ENCODE measurements around the gene WDR4.
"Not testable (repeated sequence)": the region's sequence is repeated elsewhere in the genome, so short reads cannot be mapped to it uniquely, and the experiment has no call there.

The WDR4 gene

DNA sequence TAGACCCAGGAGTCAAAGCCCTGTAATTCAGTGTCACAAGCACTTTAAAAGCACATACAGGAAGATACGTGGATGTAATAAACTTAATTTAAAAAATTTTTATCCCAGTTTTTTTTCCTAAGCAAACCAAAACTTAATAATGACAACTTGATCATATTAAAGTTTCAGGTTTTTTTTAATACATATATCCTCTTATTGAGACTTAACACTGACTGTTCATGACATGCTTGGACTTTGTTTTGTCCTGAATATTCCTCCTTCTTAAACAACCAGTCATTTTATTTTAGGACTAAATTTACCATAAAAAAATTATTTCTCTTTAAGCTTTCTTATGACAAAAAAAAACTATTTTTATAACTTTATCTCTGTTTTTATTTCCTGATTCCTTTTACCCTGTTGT, 64.1 kb downstream of the WDR4 start:
- no peak for ATAC-seq
- TF ChIP-seq TCF4 (CRISPR knock-in tag; IDR thresholded peaks at IDR 0.05; ENCODE audit: borderline replicate concordance) (no peak), ZNF565 (CRISPR knock-in tag; conservative IDR thresholded peaks at IDR 0.05; ENCODE audit: low read depth) (no peak), OSR1 (CRISPR knock-in tag; IDR thresholded peaks at IDR 0.05) (no peak), ZNF8 (CRISPR knock-in tag; IDR thresholded peaks at IDR 0.05) (no peak), ESRRG (CRISPR knock-in tag; IDR thresholded peaks at IDR 0.05) (no peak), SNAI2 (CRISPR knock-in tag; IDR thresholded peaks at IDR 0.05) (no peak), ZNF70 (CRISPR knock-in tag; IDR thresholded peaks at IDR 0.05) (no peak), ZFP3 (CRISPR knock-in tag; IDR thresholded peaks at IDR 0.05) (no peak), CSDC2 (CRISPR knock-in tag; IDR thresholded peaks at IDR 0.05) (no peak), BACH2 (CRISPR knock-in tag; IDR thresholded peaks at IDR 0.05; ENCODE audit: borderline replicate concordance) (no peak)
- TF ChIP-seq, protein P1, sequence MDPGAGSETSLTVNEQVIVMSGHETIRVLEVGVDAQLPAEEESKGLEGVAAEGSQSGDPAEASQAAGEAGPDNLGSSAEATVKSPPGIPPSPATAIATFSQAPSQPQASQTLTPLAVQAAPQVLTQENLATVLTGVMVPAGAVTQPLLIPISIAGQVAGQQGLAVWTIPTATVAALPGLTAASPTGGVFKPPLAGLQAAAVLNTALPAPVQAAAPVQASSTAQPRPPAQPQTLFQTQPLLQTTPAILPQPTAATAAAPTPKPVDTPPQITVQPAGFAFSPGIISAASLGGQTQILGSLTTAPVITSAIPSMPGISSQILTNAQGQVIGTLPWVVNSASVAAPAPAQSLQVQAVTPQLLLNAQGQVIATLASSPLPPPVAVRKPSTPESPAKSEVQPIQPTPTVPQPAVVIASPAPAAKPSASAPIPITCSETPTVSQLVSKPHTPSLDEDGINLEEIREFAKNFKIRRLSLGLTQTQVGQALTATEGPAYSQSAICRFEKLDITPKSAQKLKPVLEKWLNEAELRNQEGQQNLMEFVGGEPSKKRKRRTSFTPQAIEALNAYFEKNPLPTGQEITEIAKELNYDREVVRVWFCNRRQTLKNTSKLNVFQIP (CRISPR knock-in tag; IDR thresholded peaks at IDR 0.05; ENCODE audit: borderline replicate concordance, low read depth) = no peak
- TF ChIP-seq, protein P2, sequence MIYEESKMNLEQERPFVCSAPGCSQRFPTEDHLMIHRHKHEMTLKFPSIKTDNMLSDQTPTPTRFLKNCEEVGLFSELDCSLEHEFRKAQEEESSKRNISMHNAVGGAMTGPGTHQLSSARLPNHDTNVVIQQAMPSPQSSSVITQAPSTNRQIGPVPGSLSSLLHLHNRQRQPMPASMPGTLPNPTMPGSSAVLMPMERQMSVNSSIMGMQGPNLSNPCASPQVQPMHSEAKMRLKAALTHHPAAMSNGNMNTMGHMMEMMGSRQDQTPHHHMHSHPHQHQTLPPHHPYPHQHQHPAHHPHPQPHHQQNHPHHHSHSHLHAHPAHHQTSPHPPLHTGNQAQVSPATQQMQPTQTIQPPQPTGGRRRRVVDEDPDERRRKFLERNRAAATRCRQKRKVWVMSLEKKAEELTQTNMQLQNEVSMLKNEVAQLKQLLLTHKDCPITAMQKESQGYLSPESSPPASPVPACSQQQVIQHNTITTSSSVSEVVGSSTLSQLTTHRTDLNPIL (CRISPR knock-in tag; IDR thresholded peaks at IDR 0.05; ENCODE audit: low read depth) = no peak
- TF ChIP-seq, protein P3, sequence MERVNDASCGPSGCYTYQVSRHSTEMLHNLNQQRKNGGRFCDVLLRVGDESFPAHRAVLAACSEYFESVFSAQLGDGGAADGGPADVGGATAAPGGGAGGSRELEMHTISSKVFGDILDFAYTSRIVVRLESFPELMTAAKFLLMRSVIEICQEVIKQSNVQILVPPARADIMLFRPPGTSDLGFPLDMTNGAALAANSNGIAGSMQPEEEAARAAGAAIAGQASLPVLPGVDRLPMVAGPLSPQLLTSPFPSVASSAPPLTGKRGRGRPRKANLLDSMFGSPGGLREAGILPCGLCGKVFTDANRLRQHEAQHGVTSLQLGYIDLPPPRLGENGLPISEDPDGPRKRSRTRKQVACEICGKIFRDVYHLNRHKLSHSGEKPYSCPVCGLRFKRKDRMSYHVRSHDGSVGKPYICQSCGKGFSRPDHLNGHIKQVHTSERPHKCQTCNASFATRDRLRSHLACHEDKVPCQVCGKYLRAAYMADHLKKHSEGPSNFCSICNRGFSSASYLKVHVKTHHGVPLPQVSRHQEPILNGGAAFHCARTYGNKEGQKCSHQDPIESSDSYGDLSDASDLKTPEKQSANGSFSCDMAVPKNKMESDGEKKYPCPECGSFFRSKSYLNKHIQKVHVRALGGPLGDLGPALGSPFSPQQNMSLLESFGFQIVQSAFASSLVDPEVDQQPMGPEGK (CRISPR knock-in tag; IDR thresholded peaks at IDR 0.05; ENCODE audit: borderline replicate concordance) = no peak

DNA sequence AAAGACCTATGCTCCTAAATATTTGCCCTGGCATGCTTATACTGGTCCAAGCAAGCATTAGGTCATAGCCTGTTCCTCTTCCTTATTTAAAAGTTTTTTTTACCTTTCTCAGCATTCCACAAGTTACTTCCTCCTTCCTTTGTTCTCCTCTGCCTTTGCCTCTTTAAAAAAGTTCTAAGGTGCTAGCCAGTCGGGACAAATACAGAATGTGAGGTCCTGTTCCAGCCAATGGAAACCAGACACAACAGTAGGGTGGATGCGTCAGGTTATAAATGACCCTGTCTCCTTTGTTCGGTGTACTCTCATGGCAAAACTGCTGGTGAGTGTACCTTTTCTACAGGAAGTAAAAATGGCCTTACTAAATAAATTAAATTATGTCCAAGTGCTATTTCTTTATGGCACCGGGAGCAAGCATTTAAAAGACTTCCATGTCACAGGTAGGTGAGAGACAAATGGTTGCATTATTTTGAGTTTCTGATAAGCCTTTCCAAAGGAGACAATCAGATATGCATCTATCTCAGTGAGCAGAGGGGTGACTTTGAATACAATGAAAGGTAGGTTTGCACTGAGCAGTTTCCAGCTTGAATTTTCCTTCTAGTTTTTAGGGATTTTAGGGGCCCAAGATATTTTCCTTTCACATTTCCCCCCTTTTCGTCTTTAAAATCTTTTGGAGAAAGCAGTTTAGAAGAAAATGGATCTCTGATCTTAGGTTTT, 66.7 kb downstream of the WDR4 start:
- ATAC-seq = not testable (repeated sequence)

DNA sequence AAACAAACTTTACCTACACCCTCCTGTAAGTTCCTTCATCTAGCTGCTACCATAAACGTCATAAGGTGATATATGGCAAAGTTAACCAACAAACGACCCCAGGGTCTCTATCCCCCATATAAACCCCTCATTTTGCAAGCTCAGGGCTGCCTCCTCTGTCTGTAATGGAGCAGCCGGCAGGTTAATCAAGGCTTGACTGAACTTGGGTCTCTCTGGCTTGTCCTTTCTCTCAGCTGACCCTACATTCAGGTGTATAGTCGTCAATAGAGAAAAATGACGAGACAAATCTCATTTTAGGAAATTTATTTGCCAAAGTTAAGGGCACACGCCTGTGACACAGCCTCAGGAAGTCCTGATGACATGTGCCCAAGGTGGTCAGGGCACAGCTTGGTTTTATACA, 67.4 kb downstream of the WDR4 start:
- TF ChIP-seq ZFP3 (CRISPR knock-in tag; IDR thresholded peaks at IDR 0.05) (no peak), ESRRG (CRISPR knock-in tag; IDR thresholded peaks at IDR 0.05) (no peak), BACH2 (CRISPR knock-in tag; IDR thresholded peaks at IDR 0.05; ENCODE audit: borderline replicate concordance) (no peak), PPARA (CRISPR knock-in tag; IDR thresholded peaks at IDR 0.05; ENCODE audit: borderline replicate concordance) (no peak)
- TF ChIP-seq, protein P4, sequence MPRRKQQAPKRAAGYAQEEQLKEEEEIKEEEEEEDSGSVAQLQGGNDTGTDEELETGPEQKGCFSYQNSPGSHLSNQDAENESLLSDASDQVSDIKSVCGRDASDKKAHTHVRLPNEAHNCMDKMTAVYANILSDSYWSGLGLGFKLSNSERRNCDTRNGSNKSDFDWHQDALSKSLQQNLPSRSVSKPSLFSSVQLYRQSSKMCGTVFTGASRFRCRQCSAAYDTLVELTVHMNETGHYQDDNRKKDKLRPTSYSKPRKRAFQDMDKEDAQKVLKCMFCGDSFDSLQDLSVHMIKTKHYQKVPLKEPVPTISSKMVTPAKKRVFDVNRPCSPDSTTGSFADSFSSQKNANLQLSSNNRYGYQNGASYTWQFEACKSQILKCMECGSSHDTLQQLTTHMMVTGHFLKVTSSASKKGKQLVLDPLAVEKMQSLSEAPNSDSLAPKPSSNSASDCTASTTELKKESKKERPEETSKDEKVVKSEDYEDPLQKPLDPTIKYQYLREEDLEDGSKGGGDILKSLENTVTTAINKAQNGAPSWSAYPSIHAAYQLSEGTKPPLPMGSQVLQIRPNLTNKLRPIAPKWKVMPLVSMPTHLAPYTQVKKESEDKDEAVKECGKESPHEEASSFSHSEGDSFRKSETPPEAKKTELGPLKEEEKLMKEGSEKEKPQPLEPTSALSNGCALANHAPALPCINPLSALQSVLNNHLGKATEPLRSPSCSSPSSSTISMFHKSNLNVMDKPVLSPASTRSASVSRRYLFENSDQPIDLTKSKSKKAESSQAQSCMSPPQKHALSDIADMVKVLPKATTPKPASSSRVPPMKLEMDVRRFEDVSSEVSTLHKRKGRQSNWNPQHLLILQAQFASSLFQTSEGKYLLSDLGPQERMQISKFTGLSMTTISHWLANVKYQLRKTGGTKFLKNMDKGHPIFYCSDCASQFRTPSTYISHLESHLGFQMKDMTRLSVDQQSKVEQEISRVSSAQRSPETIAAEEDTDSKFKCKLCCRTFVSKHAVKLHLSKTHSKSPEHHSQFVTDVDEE (CRISPR knock-in tag; IDR thresholded peaks at IDR 0.05) = no peak
- TF ChIP-seq, protein P5, sequence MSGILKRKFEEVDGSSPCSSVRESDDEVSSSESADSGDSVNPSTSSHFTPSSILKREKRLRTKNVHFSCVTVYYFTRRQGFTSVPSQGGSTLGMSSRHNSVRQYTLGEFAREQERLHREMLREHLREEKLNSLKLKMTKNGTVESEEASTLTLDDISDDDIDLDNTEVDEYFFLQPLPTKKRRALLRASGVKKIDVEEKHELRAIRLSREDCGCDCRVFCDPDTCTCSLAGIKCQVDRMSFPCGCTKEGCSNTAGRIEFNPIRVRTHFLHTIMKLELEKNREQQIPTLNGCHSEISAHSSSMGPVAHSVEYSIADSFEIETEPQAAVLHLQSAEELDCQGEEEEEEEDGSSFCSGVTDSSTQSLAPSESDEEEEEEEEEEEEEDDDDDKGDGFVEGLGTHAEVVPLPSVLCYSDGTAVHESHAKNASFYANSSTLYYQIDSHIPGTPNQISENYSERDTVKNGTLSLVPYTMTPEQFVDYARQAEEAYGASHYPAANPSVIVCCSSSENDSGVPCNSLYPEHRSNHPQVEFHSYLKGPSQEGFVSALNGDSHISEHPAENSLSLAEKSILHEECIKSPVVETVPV (CRISPR knock-in tag; IDR thresholded peaks at IDR 0.05) = no peak
- ATAC-seq = no peak

DNA sequence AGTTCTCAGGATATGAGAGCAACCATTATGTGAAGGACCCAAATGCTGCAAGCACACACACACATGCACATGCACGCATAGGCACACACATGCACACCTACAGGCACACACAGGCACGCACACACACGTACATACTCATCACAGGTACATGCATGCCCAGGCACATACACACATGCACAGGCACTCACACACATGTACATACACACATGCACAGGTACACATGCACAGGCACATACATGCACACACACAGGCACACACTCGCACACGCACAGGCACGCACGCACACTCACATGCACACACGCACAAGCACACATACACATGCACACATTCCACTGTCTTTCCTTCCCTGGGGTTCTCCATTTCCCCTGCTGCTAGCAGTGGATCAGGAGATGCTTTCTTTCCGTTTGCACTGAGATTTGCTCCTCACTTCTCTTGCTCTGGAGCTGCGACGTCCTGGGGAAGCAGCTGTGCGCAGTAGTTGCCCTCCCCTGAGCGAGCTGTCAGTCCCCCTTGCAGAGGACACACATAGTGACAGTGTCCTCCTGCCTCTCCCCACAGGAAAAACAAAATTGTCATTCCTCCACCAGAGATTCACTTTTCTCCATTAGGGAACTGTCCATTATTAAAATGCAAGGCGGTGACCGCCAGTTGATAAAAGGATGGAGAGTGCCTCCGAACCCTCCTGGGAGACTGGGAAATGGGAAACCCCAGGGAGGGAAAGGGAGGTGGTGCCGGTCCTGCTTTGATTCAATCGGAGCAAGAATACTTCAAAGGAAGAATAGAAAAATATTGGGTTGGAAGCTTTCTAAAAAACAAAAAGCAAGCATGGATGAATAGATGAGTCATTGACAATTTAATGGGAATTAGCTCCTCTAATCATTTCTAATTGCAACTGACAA, 69.5 kb downstream of the WDR4 start:
- ATAC-seq = no peak
- TF ChIP-seq, protein P1 (CRISPR knock-in tag; IDR thresholded peaks at IDR 0.05; ENCODE audit: borderline replicate concordance, low read depth) = no peak
- TF ChIP-seq TCF4 (CRISPR knock-in tag; IDR thresholded peaks at IDR 0.05; ENCODE audit: borderline replicate concordance) = no peak
- no peak for TF ChIP-seq ARNTL (CRISPR knock-in tag; IDR thresholded peaks at IDR 0.05; ENCODE audit: borderline replicate concordance, low read depth)
- no peak for TF ChIP-seq ISL1 (CRISPR knock-in tag; IDR thresholded peaks at IDR 0.05)
- no peak for TF ChIP-seq GLIS3 (CRISPR knock-in tag; IDR thresholded peaks at IDR 0.05)
- TF ChIP-seq SNAI2 (CRISPR knock-in tag; IDR thresholded peaks at IDR 0.05) = no peak
- TF ChIP-seq ZNF70 (CRISPR knock-in tag; IDR thresholded peaks at IDR 0.05) = no peak
- TF ChIP-seq PPARA (CRISPR knock-in tag; IDR thresholded peaks at IDR 0.05; ENCODE audit: borderline replicate concordance) = no peak

Measured in SK-N-SH treated with all-trans-retinoic acid at 6 μM for 48 hours (cell line).